Measurements from ENCODE around the gene HK3. TPM values are rescaled to one million over a fixed set of nuclear protein-coding genes. Genes with fewer than 3 reads are reported as not detected.
A peak's percentile ranks its signal among the peaks of the same experiment; 100 is the strongest.

Gene HK3
- total and polyA plus RNA-seq, 2 of the 8 experiments (the other 6 are each of a cell fraction or from before 2014, with no cell fraction given), result not detected

- H3K4me2 ChIP-seq (ENCODE audit: insufficient read depth in 1 of 2, low read depth in 2 of 2, low read length in 2 of 2), result no peak overlapping the region
- H3K79me1 ChIP-seq (ENCODE audit: low read depth, low read length), result no peaks in the 10 kb centered on the region
- no peak overlapping the region for H2AK5ac ChIP-seq (ENCODE audit: low read depth, low read length)
- ChIA-PET POLR2A (ENCODE audit: partially characterized antibody) (no interaction called here), CTCF (ENCODE audit: partially characterized antibody) (interaction anchor here (0.5 to 2.9 kb wide), 5 partner anchors 11 to 169 kb away, joined by 3 to 34 read pairs (median 4); partner anchors contain the start of gene HK3)
- H3K23ac ChIP-seq (ENCODE audit: insufficient read length), result no peak overlapping the region
- no peak for FAIRE-seq
- no peak overlapping the region for H2BK12ac ChIP-seq (ENCODE audit: low read depth, low read length)
- no peak overlapping the region for H2AFZ ChIP-seq (ENCODE audit: low read length)
- peak overlapping the region; percentile 95 for H4K91ac ChIP-seq (replicated peaks; ENCODE audit: insufficient read length, low read length)
- peak overlapping the region; percentile 85 for H3K4ac ChIP-seq (replicated peaks; ENCODE audit: insufficient read length, low read depth, low read length)
- peak overlapping the region; percentile 76 for H2BK5ac ChIP-seq (ENCODE audit: low read depth, low read length)
- H3K4me3 ChIP-seq (ENCODE audit: extremely low read depth in 1 of 4, insufficient read depth in 2 of 4, low read depth in 3 of 4, low read length in 4 of 4), result no peak overlapping the region
- H3K4me1 ChIP-seq (replicated peaks in 1 of 4; ENCODE audit: control insufficient read depth in 3 of 4, insufficient read depth in 4 of 4, low read length in 3 of 4), result peaks cover 0 to 23% (median 14%) of the 10 kb centered on the region in 4 experiments; a peak in 6 of 7 replicates
- DNase-seq (ENCODE audit: low read depth in 1 of 2, low spot score in 2 of 2), result no peak
- H4K5ac ChIP-seq (ENCODE audit: insufficient read length, low read depth, low read length), result peak overlapping the region; percentile 52
- H3K23me2 ChIP-seq (ENCODE audit: low read depth, low read length), result no peaks in the 10 kb centered on the region
- H3K9me3 ChIP-seq (ENCODE audit: insufficient read depth in 2 of 2, low read depth in 1 of 2, low read length in 1 of 2), result no peaks in the 10 kb centered on the region
- no peak overlapping the region for H3K14ac ChIP-seq (ENCODE audit: insufficient read length)
- peak overlapping the region; percentile 83; the same call in 1 of the 2 replicates for H2BK15ac ChIP-seq (ENCODE audit: low read length)
- H2BK120ac ChIP-seq (replicated peaks; ENCODE audit: low read depth, low read length), result peak overlapping the region; percentile 43
- peak overlapping the region; percentile 23; the same call in 1 of the 2 replicates for H2BK20ac ChIP-seq (ENCODE audit: low read length)
- H3K9ac ChIP-seq (replicated peaks in 1 of 4; ENCODE audit: extremely low read depth in 1 of 4, low read depth in 3 of 4, low read length in 3 of 4), result no peak overlapping the region
- no peak overlapping the region for H3K27ac ChIP-seq (ENCODE audit: low read depth, low read length)
- H3K79me2 ChIP-seq (ENCODE audit: control insufficient read depth in 1 of 2, insufficient read depth in 2 of 2, low read length in 2 of 2), result no peaks in the 10 kb centered on the region
- WGBS, 2 experiments (ENCODE audit: extremely low coverage in 1 of 2, insufficient coverage in 1 of 2, insufficient read length in 1 of 2, insufficient replicate concordance in 2 of 2, low coverage in 1 of 2, low lambda C conversion rate in 2 of 2, missing lambda C conversion rate in 1 of 2), result 84% methylated on average over 11 of the region's 20 CpGs; no CpG with 5 or more reads in 1 of the 2 experiments
- no peaks in the 10 kb centered on the region for H3K27me3 ChIP-seq (replicated peaks in 1 of 4; ENCODE audit: control insufficient read depth in 3 of 4, extremely low read depth in 1 of 4, insufficient read depth in 3 of 4, low read length in 3 of 4)
- H4K20me1 ChIP-seq (replicated peaks in 1 of 2; ENCODE audit: control insufficient read depth in 1 of 2, insufficient read depth in 2 of 2, low read length in 2 of 2), result no peaks in the 10 kb centered on the region
- H3K18ac ChIP-seq (ENCODE audit: extremely low read depth, low read length), result peak overlapping the region; percentile 71; the same call in 1 of the 2 replicates
- no peak overlapping the region for H3K56ac ChIP-seq (replicated peaks; ENCODE audit: insufficient read length, low read depth, low read length)
- H3K36me3 ChIP-seq (ENCODE audit: control insufficient read depth in 2 of 4, insufficient read depth in 4 of 4, low read length in 3 of 4), result no peaks in the 10 kb centered on the region
- H4K8ac ChIP-seq (ENCODE audit: extremely low read depth, insufficient read depth, low read length), result peak overlapping the region; percentile 5; the same call in 1 of the 2 replicates
- TF ChIP-seq BCL11A (IDR thresholded peaks at IDR 0.05; ENCODE audit: low read depth in 2 of 2, low read length in 2 of 2) (no peak), CEBPB (IDR thresholded peaks at IDR 0.05; ENCODE audit: low read depth, low read length) (no peak), ZNF274 (IDR thresholded peaks at IDR 0.05; ENCODE audit: borderline replicate concordance, extremely low read depth, low read length) (no peak), ASH2L (IDR thresholded peaks at IDR 0.05; ENCODE audit: low read length) (no peak), RFX5 (IDR thresholded peaks at IDR 0.05; ENCODE audit: borderline replicate concordance, low read depth, low read length) (no peak), RNF2 (IDR thresholded peaks at IDR 0.05; ENCODE audit: borderline replicate concordance, low read depth, low read length, missing control alignments, poor library complexity, severe bottlenecking) (no peak), GTF2F1 (IDR thresholded peaks at IDR 0.05; ENCODE audit: borderline replicate concordance, low read depth, low read length) (no peak), POLR2AphosphoS5 (IDR thresholded peaks at IDR 0.05; ENCODE audit: low read depth, low read length) (no peak), JUN (IDR thresholded peaks at IDR 0.05; ENCODE audit: low read depth, low read length) (no peak), SRF (IDR thresholded peaks at IDR 0.05; ENCODE audit: low read depth, low read length) (no peak), SP4 (IDR thresholded peaks at IDR 0.05; ENCODE audit: low read length) (no peak), TAF7 (optimal IDR thresholded peaks at IDR 0.05; ENCODE audit: borderline replicate concordance, low read depth, low read length) (no peak), SIX5 (IDR thresholded peaks at IDR 0.05; ENCODE audit: low read depth, low read length) (no peak), JUND (IDR thresholded peaks at IDR 0.05; ENCODE audit: low read length) (no peak)
- TF ChIP-seq, protein P1, sequence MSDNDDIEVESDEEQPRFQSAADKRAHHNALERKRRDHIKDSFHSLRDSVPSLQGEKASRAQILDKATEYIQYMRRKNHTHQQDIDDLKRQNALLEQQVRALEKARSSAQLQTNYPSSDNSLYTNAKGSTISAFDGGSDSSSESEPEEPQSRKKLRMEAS (IDR thresholded peaks at IDR 0.05), result no peak
Measured at GRCh38 chr5:176868731-176869130, 30.4 kb downstream of the HK3 start.

Data from H1 (cell line).